ENCODE measurements around the gene PLD1.

The PLD1 gene

GRCh38 chr3:171680726-171681411, 129.4 kb downstream of the PLD1 start:
- no peak for TF ChIP-seq CTCF (IDR thresholded peaks at IDR 0.05; ENCODE audit: borderline replicate concordance, insufficient read depth, low read depth, low read length)
- H3K4me3 ChIP-seq (ENCODE audit: low read depth, low read length), result no peak overlapping the region

- H3K4me3 ChIP-seq (ENCODE audit: low read depth, low read length), result no peak overlapping the region
- TF ChIP-seq CTCF (IDR thresholded peaks at IDR 0.05; ENCODE audit: borderline replicate concordance, insufficient read depth, low read depth, low read length), result no peak
These were observed 131.3 kb downstream of the PLD1 start for GRCh38 chr3:171678971-171679492.

- no peak for TF ChIP-seq CTCF (IDR thresholded peaks at IDR 0.05; ENCODE audit: borderline replicate concordance, insufficient read depth, low read depth, low read length)
These were observed 132.6 kb downstream of the PLD1 start for GRCh38 chr3:171677706-171678105.

GRCh38 chr3:171676601-171677175, 133.6 kb downstream of the PLD1 start:
- TF ChIP-seq CTCF (IDR thresholded peaks at IDR 0.05; ENCODE audit: borderline replicate concordance, insufficient read depth, low read depth, low read length), result no peak

More at GRCh38 chr3:171677706-171678105, 132.6 kb downstream of the PLD1 start:
- no peak overlapping the region for H3K4me3 ChIP-seq (ENCODE audit: low read depth, low read length)

GRCh38 chr3:171673951-171674350, 136.3 kb downstream of the PLD1 start:
- H3K4me3 ChIP-seq (ENCODE audit: low read depth, low read length), result no peak overlapping the region
- no peak for TF ChIP-seq CTCF (IDR thresholded peaks at IDR 0.05; ENCODE audit: borderline replicate concordance, insufficient read depth, low read depth, low read length)

More at GRCh38 chr3:171676601-171677175, 133.6 kb downstream of the PLD1 start:
- H3K4me3 ChIP-seq (ENCODE audit: low read depth, low read length), result no peak overlapping the region

GRCh38 chr3:171672538-171672937, 137.7 kb downstream of the PLD1 start:
- no peak overlapping the region for H3K4me3 ChIP-seq (ENCODE audit: low read depth, low read length)
- no peak for TF ChIP-seq CTCF (IDR thresholded peaks at IDR 0.05; ENCODE audit: borderline replicate concordance, insufficient read depth, low read depth, low read length)

- H3K4me3 ChIP-seq (ENCODE audit: low read depth, low read length), result no peak overlapping the region
- TF ChIP-seq CTCF (IDR thresholded peaks at IDR 0.05; ENCODE audit: borderline replicate concordance, insufficient read depth, low read depth, low read length), result no peak
These were observed 138.2 kb downstream of the PLD1 start for GRCh38 chr3:171672124-171672523.

Measured in GM12875 (cell line).